Loucy (cell line): ENCODE data around the gene DPM2.

ENCODE experiments used
- H2AFZ ChIP-seq: fragments of 200-600 bp; sonication (generic); 2 replicates; pipeline ENCODE4 v1.6.0; 2016; ENCODE audit warnings: antibody characterized with exemption, mild to moderate bottlenecking, low read length, moderate library complexity
- H3F3A ChIP-seq: fragments of 200-600 bp; 2 replicates; pipeline ENCODE4 v1.6.0; 2016; ENCODE audit warnings: antibody characterized with exemption, low read depth, mild to moderate bottlenecking
- H3K27me3 ChIP-seq: fragments of 200-600 bp; sonication (generic); 2 replicates; pipeline ENCODE4 v1.6.1; 2014; ENCODE audit warnings: low read length, mild to moderate bottlenecking; ENCODE audit not compliant: insufficient read depth, poor library complexity, severe bottlenecking
- H3K36me3 ChIP-seq: fragments of 200-600 bp; sonication (generic); 2 replicates; pipeline ENCODE4 v1.6.1; 2016; ENCODE audit warnings: low read length; ENCODE audit not compliant: insufficient read depth
- H3K4me1 ChIP-seq: fragments of 200-600 bp; sonication (generic); 2 replicates; pipeline ENCODE4 v1.5.1; 2014; ENCODE audit warnings: low read length, mild to moderate bottlenecking; ENCODE audit not compliant: insufficient read depth, poor library complexity, severe bottlenecking
- H3K4me2 ChIP-seq: fragments of 200-600 bp; sonication (generic); 2 replicates; pipeline ENCODE4 v1.6.0; 2014; ENCODE audit warnings: antibody characterized with exemption, low read length, low read depth, mild to moderate bottlenecking; ENCODE audit not compliant: poor library complexity, severe bottlenecking
- H3K4me3 ChIP-seq: fragments of 200-600 bp; sonication (generic); 2 replicates; pipeline ENCODE4 v1.5.1; 2014; ENCODE audit warnings: low read length, mild to moderate bottlenecking, mixed read lengths; ENCODE audit not compliant: poor library complexity, severe bottlenecking
- H3K79me2 ChIP-seq: fragments of 200-600 bp; sonication (generic); 2 replicates; pipeline ENCODE4 v1.6.1; 2014; ENCODE audit warnings: low read length; ENCODE audit not compliant: insufficient read depth
- H3K9ac ChIP-seq: fragments of 200-600 bp; sonication (generic); 2 replicates; pipeline ENCODE4 v1.6.0; 2014; ENCODE audit warnings: mild to moderate bottlenecking, low read depth, low read length, moderate library complexity; ENCODE audit not compliant: poor library complexity, severe bottlenecking
- H3K9me2 ChIP-seq: fragments of 200-600 bp; sonication (generic); replicated peaks from 2 replicates; pipeline ENCODE4 v1.6.1; 2016; ENCODE audit warnings: low read depth, low read length, mixed read lengths
- H3K9me3 ChIP-seq: fragments of 200-600 bp; sonication (generic); 2 replicates; pipeline ENCODE4 v1.6.1; 2014; ENCODE audit warnings: mild to moderate bottlenecking, antibody characterized with exemption, low read length, low read depth; ENCODE audit not compliant: insufficient read depth
- H4K20me1 ChIP-seq: fragments of 200-600 bp; sonication (generic); 2 replicates; pipeline ENCODE4 v1.6.0; 2014; ENCODE audit warnings: antibody characterized with exemption, low read length, mild to moderate bottlenecking; ENCODE audit not compliant: insufficient read depth, poor library complexity, severe bottlenecking
- CTCF ChIP-seq: fragments of 200-600 bp; sonication (generic); conservative IDR thresholded peaks from 2 replicates; pipeline ENCODE4 v1.5.1; 2014; ENCODE audit warnings: mild to moderate bottlenecking, antibody characterized with exemption, low read length
- EZH2phosphoT487 ChIP-seq: fragments of 200-600 bp; IDR thresholded peaks from 2 replicates; pipeline ENCODE4 v1.6.1; 2018; ENCODE audit warnings: antibody characterized with exemption, mild to moderate bottlenecking, moderate library complexity, borderline replicate concordance

The DPM2 gene

GRCh38 chr9:127949827-127950512 lies 12.3 kb upstream of the DPM2 start:
- Histone ChIP-seq H3K27me3 (no peaks in the 10 kb centered on the region), H3K4me2 (no peak overlapping the region), H2AFZ (no peak overlapping the region), H3K36me3 (peaks cover 21% of the 10 kb centered on the region; the same call in 1 of the 2 replicates), H4K20me1 (peaks cover 3% of the 10 kb centered on the region), H3K9ac (no peak overlapping the region), H3K9me2 (no peaks in the 10 kb centered on the region), H3K4me3 (no peak overlapping the region), H3F3A (no peaks in the 10 kb centered on the region), H3K9me3 (no peaks in the 10 kb centered on the region), H3K4me1 (peaks cover 3% of the 10 kb centered on the region), H3K79me2 (peaks cover 25% of the 10 kb centered on the region; the same call in 1 of the 2 replicates)
- no peak for TF ChIP-seq EZH2phosphoT487
- TF ChIP-seq CTCF: no peak

GRCh38 chr9:127947841-127948710 lies 10.4 kb upstream of the DPM2 start:
- H3K4me3 ChIP-seq: no peak overlapping the region
- H3F3A ChIP-seq: no peaks in the 10 kb centered on the region
- H3K4me1 ChIP-seq: no peaks in the 10 kb centered on the region
- H3K9ac ChIP-seq: no peak overlapping the region
- no peaks in the 10 kb centered on the region for H4K20me1 ChIP-seq
- H2AFZ ChIP-seq: no peak overlapping the region
- peaks cover 8% of the 10 kb centered on the region; the same call in 1 of the 2 replicates for H3K79me2 ChIP-seq
- H3K9me2 ChIP-seq: no peaks in the 10 kb centered on the region
- TF ChIP-seq EZH2phosphoT487: no peak
- H3K27me3 ChIP-seq: no peaks in the 10 kb centered on the region
- H3K36me3 ChIP-seq: peaks cover 37% of the 10 kb centered on the region; the same call in 1 of the 2 replicates
- no peaks in the 10 kb centered on the region for H3K9me3 ChIP-seq
- H3K4me2 ChIP-seq: no peak overlapping the region

- no peaks in the 10 kb centered on the region for H3K9me3 ChIP-seq
- peaks cover under 1% of the 10 kb centered on the region; the same call in 1 of the 2 replicates for H3K79me2 ChIP-seq
- no peak overlapping the region for H3K4me2 ChIP-seq
- H3K9me2 ChIP-seq: no peaks in the 10 kb centered on the region
- no peaks in the 10 kb centered on the region for H4K20me1 ChIP-seq
- H3K4me1 ChIP-seq: no peaks in the 10 kb centered on the region
- H3K27me3 ChIP-seq: no peaks in the 10 kb centered on the region
- no peak overlapping the region for H3K4me3 ChIP-seq
- H3K36me3 ChIP-seq: peaks cover 50% of the 10 kb centered on the region; the same call in 1 of the 2 replicates
- no peak for TF ChIP-seq CTCF
- no peak for TF ChIP-seq EZH2phosphoT487
- H3K9ac ChIP-seq: no peak overlapping the region
- no peak overlapping the region for H2AFZ ChIP-seq
- H3F3A ChIP-seq: no peaks in the 10 kb centered on the region
Observed at GRCh38 chr9:127946728-127947127, 9.1 kb upstream of the DPM2 start.
